ENCODE measurements around the gene ZRANB1.

The ZRANB1 gene

DNA sequence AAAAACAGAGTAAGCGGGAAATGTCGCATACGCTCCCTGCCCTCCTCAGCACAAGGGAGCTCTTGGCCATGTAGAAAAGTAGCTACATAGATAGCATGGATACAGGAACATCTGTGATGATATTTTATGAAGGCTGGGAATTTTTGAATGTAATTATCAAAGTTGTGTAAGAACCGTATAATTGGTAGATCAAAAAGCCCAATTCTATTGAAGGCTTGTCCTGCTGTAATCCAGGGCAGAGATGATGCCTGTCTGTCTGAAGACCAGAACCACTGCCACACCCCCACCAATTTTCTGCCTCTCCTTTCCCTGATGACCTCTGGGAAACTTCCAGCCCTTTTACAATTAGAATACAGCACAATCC is 51.4 kb downstream of the ZRANB1 start:
- TF ChIP-seq, protein P1, sequence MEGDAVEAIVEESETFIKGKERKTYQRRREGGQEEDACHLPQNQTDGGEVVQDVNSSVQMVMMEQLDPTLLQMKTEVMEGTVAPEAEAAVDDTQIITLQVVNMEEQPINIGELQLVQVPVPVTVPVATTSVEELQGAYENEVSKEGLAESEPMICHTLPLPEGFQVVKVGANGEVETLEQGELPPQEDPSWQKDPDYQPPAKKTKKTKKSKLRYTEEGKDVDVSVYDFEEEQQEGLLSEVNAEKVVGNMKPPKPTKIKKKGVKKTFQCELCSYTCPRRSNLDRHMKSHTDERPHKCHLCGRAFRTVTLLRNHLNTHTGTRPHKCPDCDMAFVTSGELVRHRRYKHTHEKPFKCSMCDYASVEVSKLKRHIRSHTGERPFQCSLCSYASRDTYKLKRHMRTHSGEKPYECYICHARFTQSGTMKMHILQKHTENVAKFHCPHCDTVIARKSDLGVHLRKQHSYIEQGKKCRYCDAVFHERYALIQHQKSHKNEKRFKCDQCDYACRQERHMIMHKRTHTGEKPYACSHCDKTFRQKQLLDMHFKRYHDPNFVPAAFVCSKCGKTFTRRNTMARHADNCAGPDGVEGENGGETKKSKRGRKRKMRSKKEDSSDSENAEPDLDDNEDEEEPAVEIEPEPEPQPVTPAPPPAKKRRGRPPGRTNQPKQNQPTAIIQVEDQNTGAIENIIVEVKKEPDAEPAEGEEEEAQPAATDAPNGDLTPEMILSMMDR (conservative IDR thresholded peaks at IDR 0.05; ENCODE audit: low read depth, low read length) = no peak
- no peak for DNase-seq (ENCODE audit: low read depth)
- H3K4me3 ChIP-seq (ENCODE audit: low read depth, low read length) = no peak overlapping the region

DNA sequence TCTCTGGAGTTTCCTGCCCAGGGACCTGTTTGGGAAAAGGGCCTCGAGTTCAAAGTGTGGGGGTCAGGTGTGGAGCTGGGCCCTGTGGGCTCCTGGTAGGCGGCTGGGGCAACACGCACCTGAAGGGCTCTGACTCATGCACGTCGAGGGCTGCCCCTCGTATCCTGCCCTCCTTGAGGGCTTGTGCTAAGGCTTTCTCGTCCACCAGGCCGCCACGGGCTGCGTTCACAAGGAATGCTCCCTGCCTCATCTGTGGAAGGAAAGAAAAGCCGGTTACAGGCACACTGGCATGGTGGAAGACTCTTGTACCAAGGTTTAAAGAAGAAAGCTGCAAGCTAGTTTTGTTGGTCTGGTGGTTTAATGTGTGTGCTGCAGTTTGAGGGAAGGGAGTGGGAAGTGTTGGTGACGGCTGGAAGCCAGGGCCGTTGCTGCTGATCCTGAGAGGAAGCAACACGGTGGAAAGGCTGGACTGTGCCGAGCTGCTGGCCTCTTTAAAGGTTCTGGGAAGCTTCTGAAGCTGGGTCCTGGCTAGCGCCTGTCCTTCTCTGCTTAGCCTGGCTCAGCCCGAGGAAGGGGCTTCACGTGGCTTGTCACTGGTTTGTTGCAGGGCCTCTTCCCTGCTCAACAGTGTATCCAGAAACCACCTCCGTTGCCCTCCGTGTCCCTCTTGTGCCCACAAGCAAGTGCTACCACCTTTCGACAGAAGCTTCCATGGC is 52.0 kb downstream of the ZRANB1 start:
- TF ChIP-seq, protein P1 (conservative IDR thresholded peaks at IDR 0.05; ENCODE audit: low read depth, low read length) = no peak
- DNase-seq (ENCODE audit: low read depth) = no peak
- no peak overlapping the region for H3K4me3 ChIP-seq (ENCODE audit: low read depth, low read length)

- H3K4me3 ChIP-seq (ENCODE audit: low read depth, low read length) = no peak overlapping the region
- TF ChIP-seq, protein P1 (conservative IDR thresholded peaks at IDR 0.05; ENCODE audit: low read depth, low read length) = no peak
- DNase-seq (ENCODE audit: low read depth) = no peak
These were observed 52.9 kb downstream of the ZRANB1 start for GRCh38 chr10:124994573-124995473.

DNA sequence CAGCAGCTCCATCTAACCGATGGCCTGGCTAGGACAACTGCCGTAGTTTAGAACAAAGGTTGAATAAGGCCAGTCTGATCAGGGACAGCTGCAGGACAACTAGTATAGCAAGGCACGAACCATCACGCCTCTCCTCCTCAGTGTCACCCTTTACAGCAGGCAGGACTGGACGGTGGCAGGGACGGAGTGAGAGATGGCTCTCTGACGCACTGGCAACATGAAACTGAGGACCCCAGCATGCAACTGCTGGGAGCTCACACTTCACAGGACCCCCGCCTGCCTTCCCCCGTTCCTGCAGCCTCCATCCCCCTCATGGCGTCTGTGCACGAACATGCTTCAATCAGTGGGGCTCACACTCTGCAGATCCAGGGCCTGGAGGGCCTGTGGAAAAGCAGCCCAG is 53.7 kb downstream of the ZRANB1 start:
- no peak overlapping the region for H3K4me3 ChIP-seq (ENCODE audit: low read depth, low read length)
- TF ChIP-seq, protein P1 (conservative IDR thresholded peaks at IDR 0.05; ENCODE audit: low read depth, low read length) = no peak
- no peak for DNase-seq (ENCODE audit: low read depth)

- TF ChIP-seq, protein P1 (conservative IDR thresholded peaks at IDR 0.05; ENCODE audit: low read depth, low read length) = no peak
- no peak for DNase-seq (ENCODE audit: low read depth)
- H3K4me3 ChIP-seq (ENCODE audit: low read depth, low read length) = no peak overlapping the region
These were observed 54.4 kb downstream of the ZRANB1 start for GRCh38 chr10:124996127-124996853.

GRCh38 chr10:124996854-124997215 is 54.9 kb downstream of the ZRANB1 start:
- TF ChIP-seq, protein P1 (conservative IDR thresholded peaks at IDR 0.05; ENCODE audit: low read depth, low read length) = no peak
- no peak for DNase-seq (ENCODE audit: low read depth)
- H3K4me3 ChIP-seq (ENCODE audit: low read depth, low read length) = no peak overlapping the region
